H1 (cell line): ENCODE measurements around the gene TTC8. TPM values are rescaled to one million over a fixed set of nuclear protein-coding genes. Genes with fewer than 3 reads are reported as not detected.

ENCODE experiments used
- KDM4A ChIP-seq: IDR thresholded peaks from one replicate; pipeline ENCODE4 v1.7.1; 2012; ENCODE audit warnings: low read depth, mild to moderate bottlenecking, moderate library complexity, low read length, inconsistent platforms; ENCODE audit not compliant: severe bottlenecking
- POLR2AphosphoS5 ChIP-seq: IDR thresholded peaks from 2 replicates; pipeline ENCODE4 v1.6.1; 2011; ENCODE audit warnings: low read depth, low read length
- SP2 ChIP-seq: IDR thresholded peaks from 2 replicates; pipeline ENCODE4 v1.6.1; 2012; ENCODE audit warnings: mild to moderate bottlenecking, low read length, inconsistent platforms
- TEAD4 ChIP-seq: IDR thresholded peaks from 2 replicates; pipeline ENCODE4 v1.6.1; 2012; ENCODE audit warnings: low read depth, low read length, inconsistent platforms, mixed read lengths
- polyA plus RNA-seq, 7 experiments: library from polyadenylated mRNA; depleted of rRNA in 3 of 7; stranded (reverse) in 5 of 7; unstranded in 2 of 7; fragments of >200 nt in 5 of 7; fragments of 200-250 nt in 2 of 7; gene quantifications; 1 replicate in 5 of 7; 2 replicates in 1 of 7; 4 replicates in 1 of 7; pipeline versions ENCODE4 v1.2.1 to v1.2.3, GENCODE V29; 2011 to 2013; ENCODE audit warnings: missing spikeins in 2 of 7, mixed read lengths in 2 of 7
- total RNA-seq: library from RNA; stranded (reverse); fragmentation: NEBNext Ultra II Directional; extraction: Animal tissue kit (Norgen Biotek cat#: 25700); gene quantifications from 2 replicates; pipeline ENCODE4 v1.2.1, GENCODE V29; 2021

TTC8 gene
- total and polyA plus RNA-seq, 2 of the 8 experiments (the other 6 are each of a cell fraction or from before 2014, with no cell fraction given) = 13.1 to 13.5 TPM

GRCh38 chr14:88792473-88793258 lies 31.8 kb upstream of the TTC8 start, which contains the start of gene EML5 (continued):
- TF ChIP-seq POLR2AphosphoS5 (0 out of 2 replicates have a peak, but pooled peaks have one; percentile 35), TEAD4 (no peak), KDM4A (peak; percentile 75), SP2 (no peak)
